ENCODE measurements around the gene MYO1B. TPM values are rescaled to one million over a fixed set of nuclear protein-coding genes. Genes with fewer than 3 reads are reported as not detected.

The MYO1B gene
- total RNA-seq, 1 experiment from 2014 or later, result 43.6 TPM

DNA sequence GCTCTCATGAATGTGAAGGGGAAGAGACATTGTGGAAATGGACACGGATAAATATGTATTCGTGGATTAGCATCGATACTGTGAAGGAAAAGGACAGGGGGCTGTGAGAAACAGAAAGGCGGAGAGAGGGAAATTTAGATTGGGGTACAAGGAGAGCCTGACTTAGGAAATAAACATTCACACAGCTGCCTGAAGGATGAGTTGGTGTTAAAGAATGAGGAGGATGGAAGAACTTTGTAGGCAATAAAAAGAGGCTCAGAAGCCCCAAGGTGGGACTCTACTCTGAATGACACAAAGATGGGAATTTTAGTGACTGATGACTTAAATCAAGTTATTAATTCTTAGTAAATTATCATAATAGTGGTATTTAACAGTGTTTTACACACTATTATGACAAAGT is 10.1 kb downstream of the MYO1B start (continued):
- TF ChIP-seq ZNF396 (CRISPR knock-in tag; IDR thresholded peaks at IDR 0.05; ENCODE audit: borderline replicate concordance), result no peak
- no peak for TF ChIP-seq ZNF121 (CRISPR knock-in tag; IDR thresholded peaks at IDR 0.05)
- TF ChIP-seq, protein P1, sequence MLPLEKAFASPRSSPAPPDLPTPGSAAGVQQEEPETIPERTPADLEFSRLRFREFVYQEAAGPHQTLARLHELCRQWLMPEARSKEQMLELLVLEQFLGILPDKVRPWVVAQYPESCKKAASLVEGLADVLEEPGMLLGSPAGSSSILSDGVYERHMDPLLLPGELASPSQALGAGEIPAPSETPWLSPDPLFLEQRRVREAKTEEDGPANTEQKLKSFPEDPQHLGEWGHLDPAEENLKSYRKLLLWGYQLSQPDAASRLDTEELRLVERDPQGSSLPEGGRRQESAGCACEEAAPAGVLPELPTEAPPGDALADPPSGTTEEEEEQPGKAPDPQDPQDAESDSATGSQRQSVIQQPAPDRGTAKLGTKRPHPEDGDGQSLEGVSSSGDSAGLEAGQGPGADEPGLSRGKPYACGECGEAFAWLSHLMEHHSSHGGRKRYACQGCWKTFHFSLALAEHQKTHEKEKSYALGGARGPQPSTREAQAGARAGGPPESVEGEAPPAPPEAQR (CRISPR knock-in tag; IDR thresholded peaks at IDR 0.05), result no peak
- no peak for TF ChIP-seq SMAD3 (CRISPR knock-in tag; IDR thresholded peaks at IDR 0.05; ENCODE audit: borderline replicate concordance)

DNA sequence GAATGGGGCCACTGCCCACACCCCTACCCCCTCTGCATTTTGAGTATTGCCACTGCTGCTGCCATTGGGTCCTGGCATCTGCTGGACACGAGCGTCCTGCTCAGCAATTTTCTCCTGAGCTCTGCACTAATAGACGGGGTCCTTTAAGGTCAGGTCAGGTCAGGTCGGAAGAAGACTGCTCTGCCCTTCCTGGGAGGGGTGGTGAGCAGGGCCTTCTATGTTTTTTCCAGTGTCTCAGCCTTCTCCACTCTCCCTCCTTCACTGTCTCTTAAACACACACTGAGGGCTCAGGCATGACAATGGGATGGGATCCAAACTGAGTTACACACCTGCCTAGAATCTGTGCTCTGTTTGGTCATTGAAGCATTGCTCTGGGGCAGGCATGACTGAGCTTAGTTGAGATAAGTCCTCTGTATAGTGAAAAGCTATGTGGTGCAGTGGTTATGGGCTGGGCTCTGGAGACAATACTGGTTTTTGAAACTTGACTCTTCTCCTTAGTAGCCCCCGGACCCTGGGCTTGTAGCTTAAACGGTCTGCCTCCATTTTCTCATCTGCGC is 10.6 kb downstream of the MYO1B start:
- Mint-ChIP-seq H3K27ac (peak overlapping the region; percentile 88; the same call in 1 of the 2 replicates), H3K9me3 (no peaks in the 10 kb centered on the region), H3K27me3 (ENCODE audit: low read depth) (no peaks in the 10 kb centered on the region), H3K4me1 (peaks cover 46% of the 10 kb centered on the region), H3K36me3 (no peaks in the 10 kb centered on the region), H3K4me3 (no peak overlapping the region)
- CTCF ChIA-PET, result interaction anchor here (1.1 kb wide), 1 partner anchor 47 kb away, joined by 3 read pairs; no protein-coding TSS in a partner anchor
- peak; percentile 70 for ATAC-seq
- POLR2A ChIA-PET, result interaction anchor here (1.2 kb wide), 1 partner anchor 9 kb away, joined by 6 read pairs; no protein-coding TSS in a partner anchor
- TF ChIP-seq GABPB1 (CRISPR knock-in tag; IDR thresholded peaks at IDR 0.05), result no peak
- TF ChIP-seq TEAD1 (CRISPR knock-in tag; IDR thresholded peaks at IDR 0.05), result no peak
- no peak for TF ChIP-seq ELF4 (CRISPR knock-in tag; IDR thresholded peaks at IDR 0.05; ENCODE audit: low read depth)
- no peak for TF ChIP-seq TEAD4 (CRISPR knock-in tag; IDR thresholded peaks at IDR 0.05)
- TF ChIP-seq NR3C1 (CRISPR knock-in tag; conservative IDR thresholded peaks at IDR 0.05; ENCODE audit: low read depth), result no peak
- TF ChIP-seq PRRX2 (CRISPR knock-in tag; IDR thresholded peaks at IDR 0.05), result no peak
- no peak for DNase-seq (ENCODE audit: low spot score)

DNA sequence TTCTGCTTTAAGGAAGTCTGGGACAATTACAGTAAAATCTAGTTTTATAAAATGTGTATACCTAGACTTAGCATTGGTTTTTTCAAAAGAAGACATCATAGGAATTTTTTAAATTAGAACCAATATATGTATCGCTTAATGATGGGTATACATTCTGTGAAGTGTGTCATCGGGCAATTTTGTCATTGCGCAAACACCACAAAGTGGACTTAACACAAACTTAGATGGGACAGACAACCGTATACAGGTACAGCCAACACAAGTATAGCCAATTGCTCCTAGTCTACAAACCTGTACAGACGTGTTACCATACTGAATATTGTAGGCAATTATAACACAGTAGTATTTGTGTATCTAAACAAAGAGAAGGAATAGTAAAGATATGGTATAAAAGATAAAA is 12.7 kb downstream of the MYO1B start:
- Mint-ChIP-seq H3K27me3 (ENCODE audit: low read depth) (no peaks in the 10 kb centered on the region), H3K4me1 (peaks cover 36% of the 10 kb centered on the region), H3K36me3 (no peaks in the 10 kb centered on the region), H3K9me3 (no peaks in the 10 kb centered on the region), H3K4me3 (no peak overlapping the region), H3K27ac (no peak overlapping the region)
- POLR2A ChIA-PET, result no interaction called here
- ATAC-seq (no peak), DNase-seq (ENCODE audit: low spot score) (no peak)
- CTCF ChIA-PET, result interaction anchor here (1.5 kb wide), 1 partner anchor 40 kb away, joined by 4 read pairs; no protein-coding TSS in a partner anchor
- TF ChIP-seq ESRRA (CRISPR knock-in tag; IDR thresholded peaks at IDR 0.05; ENCODE audit: borderline replicate concordance) (no peak), NR2C2 (CRISPR knock-in tag; IDR thresholded peaks at IDR 0.05) (no peak), ELF4 (CRISPR knock-in tag; IDR thresholded peaks at IDR 0.05; ENCODE audit: low read depth) (no peak), NFE2L1 (CRISPR knock-in tag; IDR thresholded peaks at IDR 0.05) (no peak), KAT7 (CRISPR knock-in tag; IDR thresholded peaks at IDR 0.05; ENCODE audit: borderline replicate concordance) (no peak), FOXP1 (CRISPR knock-in tag; IDR thresholded peaks at IDR 0.05; ENCODE audit: borderline replicate concordance) (no peak), ZBTB21 (CRISPR knock-in tag; IDR thresholded peaks at IDR 0.05; ENCODE audit: borderline replicate concordance) (no peak), SMAD3 (CRISPR knock-in tag; IDR thresholded peaks at IDR 0.05; ENCODE audit: borderline replicate concordance) (no peak), SMAD4 (CRISPR knock-in tag; IDR thresholded peaks at IDR 0.05) (no peak), ZNF416 (CRISPR knock-in tag; IDR thresholded peaks at IDR 0.05) (no peak)
- TF ChIP-seq, protein P2, sequence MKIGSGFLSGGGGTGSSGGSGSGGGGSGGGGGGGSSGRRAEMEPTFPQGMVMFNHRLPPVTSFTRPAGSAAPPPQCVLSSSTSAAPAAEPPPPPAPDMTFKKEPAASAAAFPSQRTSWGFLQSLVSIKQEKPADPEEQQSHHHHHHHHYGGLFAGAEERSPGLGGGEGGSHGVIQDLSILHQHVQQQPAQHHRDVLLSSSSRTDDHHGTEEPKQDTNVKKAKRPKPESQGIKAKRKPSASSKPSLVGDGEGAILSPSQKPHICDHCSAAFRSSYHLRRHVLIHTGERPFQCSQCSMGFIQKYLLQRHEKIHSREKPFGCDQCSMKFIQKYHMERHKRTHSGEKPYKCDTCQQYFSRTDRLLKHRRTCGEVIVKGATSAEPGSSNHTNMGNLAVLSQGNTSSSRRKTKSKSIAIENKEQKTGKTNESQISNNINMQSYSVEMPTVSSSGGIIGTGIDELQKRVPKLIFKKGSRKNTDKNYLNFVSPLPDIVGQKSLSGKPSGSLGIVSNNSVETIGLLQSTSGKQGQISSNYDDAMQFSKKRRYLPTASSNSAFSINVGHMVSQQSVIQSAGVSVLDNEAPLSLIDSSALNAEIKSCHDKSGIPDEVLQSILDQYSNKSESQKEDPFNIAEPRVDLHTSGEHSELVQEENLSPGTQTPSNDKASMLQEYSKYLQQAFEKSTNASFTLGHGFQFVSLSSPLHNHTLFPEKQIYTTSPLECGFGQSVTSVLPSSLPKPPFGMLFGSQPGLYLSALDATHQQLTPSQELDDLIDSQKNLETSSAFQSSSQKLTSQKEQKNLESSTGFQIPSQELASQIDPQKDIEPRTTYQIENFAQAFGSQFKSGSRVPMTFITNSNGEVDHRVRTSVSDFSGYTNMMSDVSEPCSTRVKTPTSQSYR (CRISPR knock-in tag; IDR thresholded peaks at IDR 0.05), result no peak
- TF ChIP-seq, protein P3, sequence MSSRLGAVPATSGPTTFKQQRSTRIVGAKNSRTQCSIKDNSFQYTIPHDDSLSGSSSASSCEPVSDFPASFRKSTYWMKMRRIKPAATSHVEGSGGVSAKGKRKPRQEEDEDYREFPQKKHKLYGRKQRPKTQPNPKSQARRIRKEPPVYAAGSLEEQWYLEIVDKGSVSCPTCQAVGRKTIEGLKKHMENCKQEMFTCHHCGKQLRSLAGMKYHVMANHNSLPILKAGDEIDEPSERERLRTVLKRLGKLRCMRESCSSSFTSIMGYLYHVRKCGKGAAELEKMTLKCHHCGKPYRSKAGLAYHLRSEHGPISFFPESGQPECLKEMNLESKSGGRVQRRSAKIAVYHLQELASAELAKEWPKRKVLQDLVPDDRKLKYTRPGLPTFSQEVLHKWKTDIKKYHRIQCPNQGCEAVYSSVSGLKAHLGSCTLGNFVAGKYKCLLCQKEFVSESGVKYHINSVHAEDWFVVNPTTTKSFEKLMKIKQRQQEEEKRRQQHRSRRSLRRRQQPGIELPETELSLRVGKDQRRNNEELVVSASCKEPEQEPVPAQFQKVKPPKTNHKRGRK (CRISPR knock-in tag; IDR thresholded peaks at IDR 0.05; ENCODE audit: borderline replicate concordance), result no peak
- TF ChIP-seq, protein P4, sequence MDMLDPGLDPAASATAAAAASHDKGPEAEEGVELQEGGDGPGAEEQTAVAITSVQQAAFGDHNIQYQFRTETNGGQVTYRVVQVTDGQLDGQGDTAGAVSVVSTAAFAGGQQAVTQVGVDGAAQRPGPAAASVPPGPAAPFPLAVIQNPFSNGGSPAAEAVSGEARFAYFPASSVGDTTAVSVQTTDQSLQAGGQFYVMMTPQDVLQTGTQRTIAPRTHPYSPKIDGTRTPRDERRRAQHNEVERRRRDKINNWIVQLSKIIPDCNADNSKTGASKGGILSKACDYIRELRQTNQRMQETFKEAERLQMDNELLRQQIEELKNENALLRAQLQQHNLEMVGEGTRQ (CRISPR knock-in tag; IDR thresholded peaks at IDR 0.05), result no peak
- TF ChIP-seq, protein P5, sequence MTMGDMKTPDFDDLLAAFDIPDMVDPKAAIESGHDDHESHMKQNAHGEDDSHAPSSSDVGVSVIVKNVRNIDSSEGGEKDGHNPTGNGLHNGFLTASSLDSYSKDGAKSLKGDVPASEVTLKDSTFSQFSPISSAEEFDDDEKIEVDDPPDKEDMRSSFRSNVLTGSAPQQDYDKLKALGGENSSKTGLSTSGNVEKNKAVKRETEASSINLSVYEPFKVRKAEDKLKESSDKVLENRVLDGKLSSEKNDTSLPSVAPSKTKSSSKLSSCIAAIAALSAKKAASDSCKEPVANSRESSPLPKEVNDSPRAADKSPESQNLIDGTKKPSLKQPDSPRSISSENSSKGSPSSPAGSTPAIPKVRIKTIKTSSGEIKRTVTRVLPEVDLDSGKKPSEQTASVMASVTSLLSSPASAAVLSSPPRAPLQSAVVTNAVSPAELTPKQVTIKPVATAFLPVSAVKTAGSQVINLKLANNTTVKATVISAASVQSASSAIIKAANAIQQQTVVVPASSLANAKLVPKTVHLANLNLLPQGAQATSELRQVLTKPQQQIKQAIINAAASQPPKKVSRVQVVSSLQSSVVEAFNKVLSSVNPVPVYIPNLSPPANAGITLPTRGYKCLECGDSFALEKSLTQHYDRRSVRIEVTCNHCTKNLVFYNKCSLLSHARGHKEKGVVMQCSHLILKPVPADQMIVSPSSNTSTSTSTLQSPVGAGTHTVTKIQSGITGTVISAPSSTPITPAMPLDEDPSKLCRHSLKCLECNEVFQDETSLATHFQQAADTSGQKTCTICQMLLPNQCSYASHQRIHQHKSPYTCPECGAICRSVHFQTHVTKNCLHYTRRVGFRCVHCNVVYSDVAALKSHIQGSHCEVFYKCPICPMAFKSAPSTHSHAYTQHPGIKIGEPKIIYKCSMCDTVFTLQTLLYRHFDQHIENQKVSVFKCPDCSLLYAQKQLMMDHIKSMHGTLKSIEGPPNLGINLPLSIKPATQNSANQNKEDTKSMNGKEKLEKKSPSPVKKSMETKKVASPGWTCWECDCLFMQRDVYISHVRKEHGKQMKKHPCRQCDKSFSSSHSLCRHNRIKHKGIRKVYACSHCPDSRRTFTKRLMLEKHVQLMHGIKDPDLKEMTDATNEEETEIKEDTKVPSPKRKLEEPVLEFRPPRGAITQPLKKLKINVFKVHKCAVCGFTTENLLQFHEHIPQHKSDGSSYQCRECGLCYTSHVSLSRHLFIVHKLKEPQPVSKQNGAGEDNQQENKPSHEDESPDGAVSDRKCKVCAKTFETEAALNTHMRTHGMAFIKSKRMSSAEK (CRISPR knock-in tag; IDR thresholded peaks at IDR 0.05; ENCODE audit: borderline replicate concordance), result no peak
